GM10847 (cell line): ENCODE data around the gene MPP2.

Experiments used
- POLR2A ChIP-seq: IDR thresholded peaks from 2 replicates; pipeline ENCODE4 v1.6.1; 2011; ENCODE audit not compliant: insufficient read length; ENCODE audit errors: extremely low read depth

Gene MPP2

GRCh38 chr17:43936434-43936833 lies 29.1 kb upstream of the MPP2 start:
- no peak for TF ChIP-seq POLR2A

GRCh38 chr17:43935926-43936261 lies 28.6 kb upstream of the MPP2 start:
- no peak for TF ChIP-seq POLR2A

DNA sequence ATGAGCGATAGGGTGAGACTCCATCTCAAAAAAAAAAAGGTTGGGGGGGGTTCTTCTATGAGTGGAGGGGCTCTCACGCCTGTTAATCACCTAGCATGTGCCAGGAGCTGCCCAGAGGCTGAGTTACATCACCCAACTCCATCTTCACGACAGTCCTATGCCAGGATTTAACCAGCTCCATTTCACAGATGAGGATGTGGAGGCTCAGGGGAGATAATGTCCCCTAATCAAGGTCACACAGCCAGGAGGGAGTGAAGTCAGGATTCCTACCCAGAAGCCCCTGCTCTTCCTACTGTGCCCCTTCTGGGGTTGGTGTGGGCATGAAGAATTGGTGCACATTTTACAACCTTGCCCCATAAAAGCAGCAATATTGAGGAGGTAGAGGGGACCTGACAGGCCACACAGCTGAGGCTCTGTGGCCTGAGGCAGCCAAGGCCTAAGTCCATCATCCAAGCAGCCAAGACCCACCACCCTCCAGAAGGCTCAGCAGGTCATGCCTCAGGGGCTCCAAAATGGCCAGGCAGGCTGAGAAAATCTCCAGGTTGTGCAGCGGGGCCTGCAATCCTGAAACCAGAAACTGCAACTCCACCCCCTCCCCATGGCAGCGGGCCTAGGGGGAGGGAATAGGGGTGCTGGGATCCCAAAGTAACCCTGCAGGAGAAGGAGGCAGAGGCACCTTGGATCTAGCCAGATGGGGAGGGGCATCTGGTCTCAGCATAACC lies 28.0 kb upstream of the MPP2 start:
- TF ChIP-seq POLR2A = no peak

DNA sequence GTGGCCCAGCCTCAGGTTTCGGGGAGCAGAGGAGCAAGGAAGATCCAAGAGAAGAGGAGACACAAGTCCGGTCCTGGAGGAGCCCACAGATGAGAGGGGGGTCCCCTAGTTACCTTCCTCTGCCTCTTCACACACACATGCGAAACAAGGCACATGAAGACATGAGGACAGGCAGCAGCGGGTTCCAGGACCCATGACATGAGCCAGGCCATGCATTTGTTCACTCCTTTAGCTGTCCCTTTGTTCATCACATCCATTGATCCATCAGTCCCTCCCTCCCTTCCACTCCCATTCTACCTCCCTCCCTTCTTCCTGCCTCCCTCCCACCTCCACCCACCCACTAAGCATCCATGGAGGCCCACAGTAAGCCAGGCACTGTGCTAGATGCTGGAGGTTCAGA lies 25.6 kb upstream of the MPP2 start:
- no peak for TF ChIP-seq POLR2A

DNA sequence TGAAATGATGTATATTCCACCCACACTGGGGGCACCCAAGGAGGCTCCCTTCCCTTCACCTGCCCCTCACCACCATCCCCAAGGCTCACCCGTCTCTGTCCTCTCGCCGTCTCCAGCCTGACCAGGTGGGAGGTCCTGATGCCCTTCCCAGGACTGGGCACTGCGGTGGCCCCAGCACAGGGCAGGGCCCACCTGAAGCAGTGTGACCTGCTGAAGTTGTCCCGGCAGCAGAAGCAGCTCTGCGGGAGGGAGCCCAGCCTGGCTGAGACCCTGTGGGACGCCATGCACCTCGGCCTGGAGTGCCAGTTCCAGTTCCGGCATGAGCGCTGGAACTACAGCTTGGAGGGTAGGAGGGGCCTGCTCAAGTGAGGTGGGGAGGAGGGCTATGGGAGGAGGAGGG lies 25.0 kb upstream of the MPP2 start:
- TF ChIP-seq POLR2A = no peak

- no peak for TF ChIP-seq POLR2A
Observed at GRCh38 chr17:43931062-43931571, 23.8 kb upstream of the MPP2 start.

DNA sequence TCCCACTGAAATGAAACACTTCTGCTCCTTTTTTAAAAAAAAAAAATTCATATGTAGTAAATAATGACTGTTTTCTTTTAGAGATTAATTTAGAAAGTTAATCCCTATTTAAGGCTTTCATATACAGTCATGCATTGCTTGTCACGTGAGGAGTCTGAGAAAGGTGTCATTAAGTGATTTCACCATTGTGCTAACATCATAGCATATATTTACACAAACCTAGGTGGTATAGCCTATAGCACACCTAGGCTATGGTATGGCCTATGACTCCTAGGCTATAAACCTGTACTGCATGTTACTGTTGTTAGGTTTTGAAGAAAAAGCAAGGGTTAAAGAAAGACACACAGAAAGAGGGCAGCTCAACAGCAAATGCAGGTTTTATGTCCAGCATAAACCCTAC lies 21.3 kb upstream of the MPP2 start:
- TF ChIP-seq POLR2A = no peak

DNA sequence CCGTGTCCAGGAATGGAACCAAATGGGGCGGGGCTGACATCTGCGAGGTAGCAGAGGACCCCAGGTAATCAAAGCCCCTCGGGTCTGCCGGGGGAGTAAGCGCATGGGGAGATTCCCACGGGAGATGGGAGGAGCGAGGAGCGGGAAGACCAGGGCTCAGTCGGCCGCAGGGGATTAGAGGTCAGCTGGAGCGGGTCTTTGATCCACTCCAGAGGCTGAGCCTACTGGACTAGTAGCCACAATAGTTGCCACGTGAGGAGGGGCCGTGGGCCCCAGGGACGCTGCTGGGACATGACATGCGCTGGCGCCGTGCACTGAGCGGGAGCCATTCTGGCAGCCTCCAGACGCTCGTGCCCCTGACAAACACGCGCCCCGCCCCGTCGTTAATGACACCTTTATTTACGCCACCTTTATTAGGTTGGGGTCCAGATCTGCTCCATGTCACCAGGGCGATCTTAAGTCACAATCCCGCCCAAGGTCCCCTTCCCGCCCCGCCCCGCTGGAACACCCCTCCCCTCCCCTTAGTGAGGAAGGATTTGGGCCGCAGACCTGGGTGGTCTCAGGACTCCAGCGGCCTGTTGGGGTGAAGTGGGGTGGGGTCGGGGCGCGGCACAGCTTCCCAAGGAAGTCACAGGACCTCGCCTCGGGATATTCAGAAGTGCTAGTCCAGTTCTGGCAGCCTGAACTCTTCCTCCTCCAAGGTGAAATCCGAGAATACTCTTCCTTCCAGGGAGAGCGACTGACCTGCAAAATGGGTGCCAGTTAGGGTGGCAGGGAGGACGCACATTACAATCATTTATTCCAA lies 19.9 kb upstream of the MPP2 start:
- no peak for TF ChIP-seq POLR2A

DNA sequence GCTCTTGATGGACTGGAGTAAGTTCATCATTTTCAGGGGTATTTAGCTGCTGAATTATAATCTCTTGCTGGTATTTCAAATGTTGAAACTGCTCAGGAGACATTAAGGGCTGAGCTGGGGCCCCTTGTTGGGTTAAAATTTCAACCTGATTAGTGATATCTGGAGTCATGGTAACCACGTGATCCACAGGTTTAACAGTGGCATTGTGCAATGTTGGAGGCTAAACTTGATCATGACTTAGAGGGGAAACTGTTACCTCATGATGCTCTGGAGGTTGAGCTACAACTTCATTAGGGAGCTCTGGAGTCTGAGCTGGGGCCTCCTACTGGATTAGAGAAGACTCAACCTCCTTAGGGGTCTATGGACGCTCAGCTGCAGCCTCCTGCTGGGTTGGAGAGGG lies 17.2 kb upstream of the MPP2 start:
- TF ChIP-seq POLR2A = no peak

DNA sequence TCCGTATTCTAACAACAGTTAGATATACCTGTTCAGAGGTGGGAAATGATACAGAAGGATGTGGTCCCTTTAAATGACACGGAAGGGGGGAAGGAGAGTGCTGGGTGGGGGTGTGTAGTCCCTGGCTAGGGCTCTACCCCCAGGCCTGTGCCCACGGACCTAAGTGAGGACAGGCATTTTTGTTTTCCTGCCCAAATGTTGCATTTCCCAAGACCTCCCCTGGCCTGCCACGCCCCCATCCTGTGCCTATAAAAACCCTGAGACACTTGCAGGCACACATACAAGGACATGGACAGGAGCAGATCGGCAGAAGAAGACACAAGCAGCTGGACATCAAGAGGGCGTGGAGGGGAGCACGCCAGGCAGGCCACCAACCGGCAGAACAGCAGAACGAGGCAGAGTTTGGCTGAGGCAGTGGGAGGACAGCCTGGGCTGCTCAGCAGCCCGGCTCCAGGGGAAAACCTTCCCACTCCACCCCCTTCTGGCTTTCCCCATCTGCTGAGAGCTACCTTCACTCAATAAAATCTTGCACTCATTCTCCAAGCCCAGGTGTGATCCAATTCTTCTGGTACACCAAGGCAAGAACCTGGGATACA lies 13.3 kb upstream of the MPP2 start:
- TF ChIP-seq POLR2A = no peak

DNA sequence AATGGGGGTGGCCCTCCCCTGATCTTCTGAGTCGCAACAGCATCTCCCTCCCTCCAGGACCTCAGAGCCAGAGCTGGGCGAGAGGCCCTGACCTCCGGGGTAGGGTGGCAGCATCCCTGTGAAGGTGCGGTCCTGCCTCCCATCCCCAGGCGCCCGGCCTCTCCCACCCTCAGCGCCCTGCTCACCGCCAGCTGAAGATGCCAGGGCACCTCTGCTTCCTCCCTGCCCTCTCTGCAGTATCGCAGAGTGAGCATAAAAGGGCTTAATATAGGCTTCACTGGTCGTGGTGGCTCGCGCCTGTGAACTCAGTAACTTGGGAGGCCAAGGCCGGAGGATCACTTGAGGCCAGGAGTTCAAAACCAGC lies 10.7 kb upstream of the MPP2 start:
- no peak for TF ChIP-seq POLR2A

GRCh38 chr17:43917348-43918025 lies 10.2 kb upstream of the MPP2 start:
- TF ChIP-seq POLR2A = peak; percentile 16

DNA sequence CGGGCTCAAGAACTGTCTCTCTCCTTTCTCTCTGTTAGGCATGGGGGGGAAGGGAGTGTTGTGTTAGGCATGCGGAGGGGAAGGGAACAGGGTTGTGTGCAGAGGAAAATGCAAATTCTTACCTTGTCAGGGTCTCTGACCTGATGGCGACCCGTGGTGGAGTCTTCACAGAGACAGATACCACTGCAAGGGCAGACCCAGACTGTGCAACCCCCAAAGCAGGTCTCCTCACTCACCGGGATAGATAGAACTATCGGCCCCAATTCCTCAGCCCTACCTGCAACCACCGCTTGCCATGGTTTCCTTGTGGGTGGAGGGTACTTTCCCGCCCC lies 9.6 kb upstream of the MPP2 start:
- TF ChIP-seq POLR2A = no peak

- no peak for TF ChIP-seq POLR2A
Observed at GRCh38 chr17:43916385-43916784, 9.0 kb upstream of the MPP2 start.

DNA sequence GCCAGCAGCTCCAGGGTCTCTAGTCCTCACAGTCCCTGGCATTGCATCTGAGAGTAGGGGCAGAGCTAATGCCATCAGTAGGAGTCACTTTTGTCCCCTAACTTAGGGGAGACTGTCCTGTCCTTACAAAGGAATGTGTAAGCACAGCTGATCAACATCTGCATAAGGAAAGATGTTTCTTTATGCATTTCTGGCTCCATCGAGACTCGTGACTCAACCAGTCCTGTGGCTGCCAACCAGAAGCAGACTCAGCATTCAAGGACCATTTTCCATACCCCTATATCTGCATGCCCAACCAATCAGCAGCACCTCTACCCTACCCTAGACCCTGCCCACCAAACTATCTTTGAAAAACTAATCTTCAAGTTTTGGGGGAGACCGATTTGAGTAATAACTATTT lies 8.2 kb upstream of the MPP2 start:
- TF ChIP-seq POLR2A = no peak

- TF ChIP-seq POLR2A = no peak
Observed at GRCh38 chr17:43914451-43914850, 7.1 kb upstream of the MPP2 start.
